Spleen (tissue), 11 donors: ENCODE results near the gene TM9SF4. TPM values are rescaled to one million over a fixed set of nuclear protein-coding genes. Genes with fewer than 3 reads are reported as not detected.

ENCODE experiments used
- DNase-seq: peaks from one replicate; pipeline ENCODE4 v3.0.0-alpha.2; 2020
- H3K27ac ChIP-seq, 8 donors: fragments of 200-600 bp; sonication (generic) in 7 of 8; 1 replicate in 4 of 8; 2 replicates in 4 of 8; pipeline versions ENCODE4 v1.5.0 to v1.8.0; 2016 to 2021; ENCODE audit warnings: inconsistent platforms in 4 of 8, mild to moderate bottlenecking in 4 of 8, moderate library complexity in 1 of 8
- H3K27me3 ChIP-seq, 7 donors: fragments of 200-600 bp; sonication (generic) in 6 of 7; replicated peaks in 1 of 7; 1 replicate in 4 of 7; 2 replicates in 3 of 7; pipeline versions ENCODE4 v1.5.0 to v1.8.0; 2016 to 2021; ENCODE audit warnings: inconsistent platforms in 3 of 7, mild to moderate bottlenecking in 1 of 7
- H3K36me3 ChIP-seq, 6 donors: fragments of 200-600 bp; sonication (generic) in 5 of 6; 1 replicate in 4 of 6; 2 replicates in 2 of 6; pipeline versions ENCODE4 v1.5.0 to v1.8.0; 2016 to 2021; ENCODE audit warnings: inconsistent platforms in 2 of 6
- H3K4me1 ChIP-seq, 6 donors: fragments of 200-600 bp; sonication (generic) in 5 of 6; 1 replicate in 3 of 6; 2 replicates in 3 of 6; pipeline versions ENCODE4 v1.5.0 to v1.8.0; 2016 to 2021; ENCODE audit warnings: inconsistent platforms in 3 of 6
- H3K4me3 ChIP-seq, 8 donors: fragments of 200-600 bp; sonication (generic) in 7 of 8; 1 replicate in 4 of 8; 2 replicates in 4 of 8; pipeline versions ENCODE4 v1.5.0 to v1.8.0; 2016 to 2021; ENCODE audit warnings: inconsistent platforms in 4 of 8, mild to moderate bottlenecking in 4 of 8, moderate library complexity in 2 of 8
- H3K9me3 ChIP-seq, 8 donors: fragments of 200-600 bp; sonication (generic) in 7 of 8; 1 replicate in 4 of 8; 2 replicates in 4 of 8; pipeline versions ENCODE4 v1.5.0 to v1.8.0; 2016 to 2021; ENCODE audit warnings: inconsistent platforms in 4 of 8
- POLR2A ChIP-seq, 3 donors: fragments of 450-650 bp; IDR thresholded peaks; one replicate each; pipeline ENCODE4 v1.5.1; 2017; ENCODE audit warnings: antibody characterized with exemption in 3 of 3, mild to moderate bottlenecking in 1 of 3
- POLR2AphosphoS5 ChIP-seq, 3 donors: sonication (generic); formaldehyde crosslinking; IDR thresholded peaks; one replicate each; pipeline ENCODE4 v1.5.1; 2017; ENCODE audit warnings: antibody characterized with exemption in 3 of 3
- WGBS, 5 donors: extraction: QIAGEN DNeasy Blood & Tissue Kit in 3 of 5; methylation state at CpG; one replicate each; pipeline versions ENCODE4 v1.1.5 to v1.1.7; 2013 to 2018; 5-methylcytosine and 5-hydroxymethylcytosine counted together
- intact Hi-C: fragments of 100-400 bp; cut with DNase I; formaldehyde crosslinking; loops from one replicate; pipeline ENCODE4 v1.15.0; 2023; ENCODE audit warnings: low total_unique reads
- polyA plus RNA-seq, 3 donors: library from polyadenylated mRNA; stranded (reverse); fragments of 200-250 nt; gene quantifications; one replicate each; pipeline ENCODE4 v1.2.1, GENCODE V29; 2013
- total RNA-seq, 7 donors: library from RNA; depleted of rRNA in 3 of 7; stranded (reverse); fragments of >200 nt in 3 of 7; fragmentation: NEBNext Ultra II Directional in 4 of 7; extraction: Animal tissue kit (Norgen Biotek cat#: 25700) in 4 of 7; gene quantifications; one replicate each; pipeline versions ENCODE4 v1.1.0 to v1.2.1, GENCODE V29; 2016 to 2021
- TF ChIP-seq, protein P1 (sequence below), 11 experiments: fragments of 200-600 bp in 7 of 11; fragments of 450-650 bp in 4 of 11; sonication (generic) in 4 of 11; IDR thresholded peaks in 8 of 11; conservative IDR thresholded peaks in 3 of 11; 1 replicate in 7 of 11; 2 replicates in 4 of 11; pipeline versions ENCODE4 v1.4.0 to v1.8.0; 2016 to 2021; ENCODE audit warnings: antibody characterized with exemption in 11 of 11, inconsistent platforms in 4 of 11, mild to moderate bottlenecking in 1 of 11
- donor health status: healthy with polysubstance abuse.
- donor health status: DM: no; HTN: no; CAD: no; lungs with moderate emphysema.
- donor health status: DM: no; HTN: no; CAD: no.
- donor health status: Bipolar disorder and iron deficiency.
- donor health status: healthy.
- donor health status: DM: no; HTN: no; CAD: no.
- donor health status: DM: yes; HTN: yes; CAD: no.

Gene TM9SF4
- total and polyA plus RNA-seq, 10 donors = 12.0 to 58.3 (median 41.0) TPM

- H3K9me3 ChIP-seq = no peaks in the 10 kb centered on the region
- H3K4me1 ChIP-seq = no peaks in the 10 kb centered on the region
- H3K4me3 ChIP-seq = no peak overlapping the region
- no peaks in the 10 kb centered on the region for H3K36me3 ChIP-seq
- TF ChIP-seq POLR2AphosphoS5 (IDR thresholded peaks at IDR 0.05) = no peak
- TF ChIP-seq, protein P1, sequence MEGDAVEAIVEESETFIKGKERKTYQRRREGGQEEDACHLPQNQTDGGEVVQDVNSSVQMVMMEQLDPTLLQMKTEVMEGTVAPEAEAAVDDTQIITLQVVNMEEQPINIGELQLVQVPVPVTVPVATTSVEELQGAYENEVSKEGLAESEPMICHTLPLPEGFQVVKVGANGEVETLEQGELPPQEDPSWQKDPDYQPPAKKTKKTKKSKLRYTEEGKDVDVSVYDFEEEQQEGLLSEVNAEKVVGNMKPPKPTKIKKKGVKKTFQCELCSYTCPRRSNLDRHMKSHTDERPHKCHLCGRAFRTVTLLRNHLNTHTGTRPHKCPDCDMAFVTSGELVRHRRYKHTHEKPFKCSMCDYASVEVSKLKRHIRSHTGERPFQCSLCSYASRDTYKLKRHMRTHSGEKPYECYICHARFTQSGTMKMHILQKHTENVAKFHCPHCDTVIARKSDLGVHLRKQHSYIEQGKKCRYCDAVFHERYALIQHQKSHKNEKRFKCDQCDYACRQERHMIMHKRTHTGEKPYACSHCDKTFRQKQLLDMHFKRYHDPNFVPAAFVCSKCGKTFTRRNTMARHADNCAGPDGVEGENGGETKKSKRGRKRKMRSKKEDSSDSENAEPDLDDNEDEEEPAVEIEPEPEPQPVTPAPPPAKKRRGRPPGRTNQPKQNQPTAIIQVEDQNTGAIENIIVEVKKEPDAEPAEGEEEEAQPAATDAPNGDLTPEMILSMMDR (IDR thresholded peaks at IDR 0.05 in 8 of 11, conservative IDR thresholded peaks at IDR 0.05 in 3 of 11) = no peak
- no peak for TF ChIP-seq POLR2A (IDR thresholded peaks at IDR 0.05)
- no peaks in the 10 kb centered on the region for H3K27me3 ChIP-seq
- no peak overlapping the region for H3K27ac ChIP-seq
- no peak for DNase-seq
- WGBS, 5 donors = 92 to 100% (median 96%) methylated on average over 2 of the region's 2 CpGs
- intact Hi-C loops = no loop called here
Observed at GRCh38 chr20:32181606-32182005, 72.1 kb downstream of the TM9SF4 start.

- no peak for DNase-seq
- TF ChIP-seq, protein P1 (IDR thresholded peaks at IDR 0.05 in 8 of 11, conservative IDR thresholded peaks at IDR 0.05 in 3 of 11) = no peak
- TF ChIP-seq POLR2A (IDR thresholded peaks at IDR 0.05) = no peak
- TF ChIP-seq POLR2AphosphoS5 (IDR thresholded peaks at IDR 0.05) = no peak
- no peaks in the 10 kb centered on the region for H3K36me3 ChIP-seq
- no peaks in the 10 kb centered on the region for H3K27me3 ChIP-seq
- intact Hi-C loops = no loop called here
- WGBS, 5 donors = 67 to 85% (median 79%) methylated on average over 4 of the region's 4 CpGs
- H3K9me3 ChIP-seq = no peaks in the 10 kb centered on the region
- no peak overlapping the region for H3K27ac ChIP-seq
- H3K4me1 ChIP-seq = peaks cover under 1 to 12% (median 6%) of the 10 kb centered on the region in 6 donors
- H3K4me3 ChIP-seq = no peak overlapping the region
Observed at GRCh38 chr20:32183947-32184635, 74.6 kb downstream of the TM9SF4 start.

- Histone ChIP-seq H3K36me3 (no peaks in the 10 kb centered on the region), H3K9me3 (no peaks in the 10 kb centered on the region), H3K4me1 (peaks cover 6 to 21% (median 16%) of the 10 kb centered on the region in 6 donors), H3K4me3 (no peak overlapping the region), H3K27me3 (peaks cover 0 to 4% (median 0%) of the 10 kb centered on the region in 7 donors), H3K27ac (no peak overlapping the region)
- intact Hi-C loops = no loop called here
- no peak for DNase-seq
- TF ChIP-seq, protein P1 (IDR thresholded peaks at IDR 0.05 in 8 of 11, conservative IDR thresholded peaks at IDR 0.05 in 3 of 11) = no peak
- TF ChIP-seq POLR2A (IDR thresholded peaks at IDR 0.05) (no peak), POLR2AphosphoS5 (IDR thresholded peaks at IDR 0.05) (no peak)
- 82 to 89% (median 84%) methylated on average over 10 of the region's 10 CpGs for WGBS, 5 donors
Observed at GRCh38 chr20:32184961-32185603, 75.6 kb downstream of the TM9SF4 start.

GRCh38 chr20:32186506-32186905 is 77.0 kb downstream of the TM9SF4 start:
- TF ChIP-seq POLR2AphosphoS5 (IDR thresholded peaks at IDR 0.05) (no peak), POLR2A (IDR thresholded peaks at IDR 0.05) (no peak)
- TF ChIP-seq, protein P1 (IDR thresholded peaks at IDR 0.05 in 8 of 11, conservative IDR thresholded peaks at IDR 0.05 in 3 of 11) = no peak
- H3K4me1 ChIP-seq = peaks cover 7 to 35% (median 26%) of the 10 kb centered on the region in 6 donors
- no peak overlapping the region for H3K4me3 ChIP-seq
- peaks cover 0 to 7% (median 0%) of the 10 kb centered on the region in 7 donors for H3K27me3 ChIP-seq
- WGBS, 5 donors = 88 to 100% (median 94%) methylated on average over 1 of the region's 1 CpG
- intact Hi-C loops = no loop called here
- H3K9me3 ChIP-seq = no peaks in the 10 kb centered on the region
- H3K27ac ChIP-seq = no peak overlapping the region
- H3K36me3 ChIP-seq = peaks cover 0 to 1% (median 0%) of the 10 kb centered on the region in 6 donors
- no peak for DNase-seq
